HG02973 (cell line): Measurements from ENCODE around the gene TAF8.

Source experiments
- ATAC-seq: cut with Tn5 transposase; IDR thresholded peaks from one replicate; pipeline ENCODE4 v1.9.1; 2021; ENCODE audit warnings: moderate library complexity; ENCODE audit not compliant: unreplicated experiment

TAF8 gene

DNA sequence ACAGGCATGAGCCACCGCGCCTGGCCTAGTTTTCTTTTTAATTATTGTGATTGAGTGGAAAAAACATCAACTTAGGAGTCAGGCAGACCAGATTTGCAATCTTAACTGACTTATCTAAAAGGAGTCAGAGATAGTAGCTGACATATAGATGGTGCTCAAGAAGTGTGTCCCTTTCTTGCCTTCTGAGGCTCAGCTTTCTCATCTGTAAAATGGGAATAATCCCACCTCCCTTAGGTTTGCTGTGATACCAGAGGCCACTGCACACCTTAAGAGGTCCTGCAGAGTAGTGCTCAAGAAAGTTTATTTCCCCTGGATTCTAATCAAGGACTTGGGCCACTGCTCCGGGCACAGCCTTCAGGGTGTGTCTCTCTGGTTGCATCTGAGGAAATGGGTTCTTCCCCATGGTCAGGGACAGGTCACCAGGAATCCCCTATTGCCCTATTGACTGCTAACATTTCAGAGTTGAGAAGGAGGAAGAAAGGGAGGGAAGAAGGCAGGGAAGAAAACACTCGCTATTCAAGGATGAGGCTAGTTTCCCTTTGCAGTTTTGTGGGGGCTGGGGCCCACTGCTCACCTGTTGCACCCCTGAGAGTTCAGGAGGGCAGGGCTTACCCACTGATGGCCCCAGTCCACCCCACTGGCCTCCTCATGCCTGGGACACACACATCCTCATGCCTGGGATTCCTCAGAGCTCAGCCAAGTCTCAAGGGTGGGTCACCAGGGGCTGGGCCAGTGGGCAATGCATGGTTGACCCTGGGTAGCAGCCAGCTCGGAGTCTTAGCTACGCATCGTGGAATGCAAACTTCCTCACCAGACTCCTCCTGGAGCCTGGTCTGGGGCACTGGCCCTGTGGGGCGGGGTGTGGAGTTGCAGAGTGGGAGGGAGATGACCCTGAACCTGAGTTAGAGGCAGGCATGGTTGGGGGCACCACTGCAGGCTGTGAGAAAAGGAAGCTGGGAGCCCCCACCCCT is 70.9 kb downstream of the TAF8 start:
- ATAC-seq: no peak

DNA sequence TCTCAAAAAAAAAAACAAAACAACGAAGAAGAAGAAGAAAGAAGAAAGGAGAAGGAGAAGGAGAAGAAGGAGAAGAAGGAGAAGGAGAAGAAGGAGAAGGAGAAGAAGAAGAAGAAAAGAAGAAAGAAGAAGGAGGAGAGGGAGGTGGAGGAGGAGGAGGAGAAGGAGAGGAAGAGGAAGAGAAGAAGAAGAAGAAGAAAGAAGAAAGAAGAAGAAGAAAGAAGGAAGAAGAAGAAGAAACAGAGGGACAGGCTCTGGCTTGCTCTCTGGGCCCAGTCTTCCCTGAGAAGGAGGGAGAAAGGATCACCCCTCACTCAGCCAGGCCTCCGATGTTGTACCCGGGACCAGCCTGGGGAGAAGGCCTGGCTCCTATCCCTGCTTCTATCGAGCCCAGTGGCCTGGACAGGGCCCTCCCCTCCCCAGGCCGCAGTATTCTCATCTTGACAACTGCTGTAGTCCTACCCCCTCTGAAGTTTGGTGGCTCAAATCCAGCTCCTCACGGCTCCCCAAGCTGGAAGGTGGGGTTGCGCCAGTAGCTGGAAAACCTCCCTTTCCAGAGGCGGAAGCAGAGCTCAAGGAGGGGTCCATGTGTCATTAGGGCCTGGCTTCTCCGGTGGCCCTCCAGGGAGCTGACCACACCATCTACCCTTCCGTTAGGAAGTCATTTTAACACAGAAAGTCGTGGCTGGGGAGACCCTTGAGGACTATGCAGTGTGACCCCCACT is 73.2 kb downstream of the TAF8 start:
- ATAC-seq: no peak

DNA sequence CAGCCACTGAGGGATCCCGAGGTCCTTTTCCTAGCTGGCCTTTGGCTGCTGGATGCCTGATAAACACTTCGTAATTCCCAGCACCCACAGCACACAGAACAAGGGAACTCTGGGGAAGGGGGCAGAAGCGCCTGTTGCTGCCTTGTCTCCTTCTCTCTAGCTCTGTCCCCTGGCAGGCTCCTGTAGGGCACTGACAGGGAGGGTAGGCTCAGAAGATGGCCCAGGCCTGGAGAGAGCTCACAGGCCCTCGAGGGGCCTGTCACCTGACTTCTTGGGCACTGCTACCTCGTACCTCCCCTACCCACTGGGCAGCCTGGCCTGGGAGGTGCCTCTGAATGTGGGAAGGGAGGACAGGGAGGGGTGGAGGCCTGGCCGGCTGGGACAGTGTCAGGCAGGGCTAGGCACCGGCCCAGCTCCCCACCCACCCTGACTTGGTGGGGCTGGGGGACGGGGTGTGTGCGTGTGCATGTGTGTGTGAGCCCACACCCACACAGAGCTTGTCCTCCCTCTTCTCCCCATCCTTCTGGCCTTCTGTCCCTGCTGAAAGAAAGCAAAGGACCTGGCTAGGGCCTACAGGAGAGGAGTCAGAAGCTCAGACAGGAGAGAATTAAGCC is 74.0 kb downstream of the TAF8 start:
- ATAC-seq: no peak

DNA sequence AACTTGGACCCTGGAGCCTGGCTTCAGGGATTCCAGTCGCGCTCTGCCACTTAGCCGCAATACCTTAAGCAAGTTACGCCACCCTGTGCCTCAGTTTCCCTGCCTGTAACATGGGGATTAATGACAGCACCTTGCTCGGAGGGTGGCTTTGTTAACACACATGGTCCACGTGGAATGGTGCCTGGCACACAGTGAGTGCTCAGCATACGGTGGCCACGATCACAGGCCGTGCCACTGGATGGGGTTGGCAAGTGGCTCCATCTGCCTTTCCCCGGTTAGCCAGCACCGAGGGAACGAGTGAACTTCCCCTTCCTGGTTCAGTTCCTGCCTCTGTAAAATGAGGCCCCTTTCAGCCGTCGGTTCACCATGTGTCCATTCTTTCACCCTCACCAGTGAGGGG is 74.9 kb downstream of the TAF8 start:
- ATAC-seq: no peak

DNA sequence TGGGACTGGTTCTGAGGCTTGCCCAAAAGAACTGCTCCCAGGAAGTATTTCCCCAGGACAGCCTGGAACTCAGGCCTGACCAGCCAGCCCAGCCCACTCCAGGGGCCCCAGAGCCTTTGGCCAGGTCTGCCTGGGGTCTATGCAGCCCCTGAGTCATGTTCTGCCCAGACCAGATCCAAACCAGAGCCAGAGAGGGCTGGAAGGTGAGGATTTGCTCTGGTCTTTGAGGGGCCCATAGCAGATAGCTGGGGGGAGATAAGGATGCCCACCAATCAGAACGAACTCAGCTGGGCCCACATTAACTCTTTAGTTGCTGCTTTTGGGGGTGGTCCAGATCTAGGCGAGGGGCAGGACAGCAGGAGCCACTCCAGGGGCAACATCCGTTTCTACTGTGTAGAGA is 75.3 kb downstream of the TAF8 start:
- ATAC-seq: no peak

DNA sequence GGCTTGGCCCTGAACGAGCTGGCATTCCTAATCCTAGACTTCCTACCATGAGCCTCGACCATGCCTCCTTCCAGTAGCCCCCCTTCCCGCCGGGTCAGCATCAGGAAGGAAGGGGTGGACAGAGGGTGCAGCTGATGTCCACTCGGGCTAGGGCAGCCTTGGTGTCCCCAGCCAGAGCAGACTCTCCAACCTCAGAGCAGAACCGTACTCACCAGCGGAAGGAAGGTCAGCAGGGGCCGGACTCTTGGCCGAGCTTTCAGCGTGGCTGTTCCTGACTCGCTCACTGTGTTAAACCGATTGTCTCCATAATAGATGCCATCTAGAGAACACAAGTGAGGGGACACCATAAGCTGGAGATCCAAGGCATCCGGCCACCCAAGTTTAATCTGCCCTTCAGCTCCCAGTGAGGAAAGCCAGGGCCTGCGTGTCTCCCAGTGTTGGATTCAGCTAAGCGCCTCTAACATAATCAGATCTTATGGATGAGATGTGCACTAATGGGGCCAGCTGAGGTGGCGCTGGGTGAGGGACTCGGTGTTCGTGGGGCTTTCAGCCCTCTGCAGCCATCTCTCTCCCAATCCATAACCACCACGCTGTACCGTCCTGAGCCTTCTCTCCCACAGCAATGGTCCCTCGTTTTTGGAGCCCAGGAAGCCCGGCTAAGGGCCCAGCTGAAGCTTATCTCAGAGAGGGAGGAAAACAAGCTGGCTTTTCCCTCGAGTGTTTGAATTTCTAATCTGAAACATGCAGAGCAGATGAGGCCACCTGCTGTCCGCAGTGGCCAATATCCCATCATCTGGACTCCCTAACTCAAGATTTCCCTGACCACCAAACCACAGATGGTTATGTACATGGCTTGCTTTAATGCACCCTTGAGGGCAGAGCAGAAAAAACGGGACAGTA is 78.4 kb downstream of the TAF8 start:
- ATAC-seq: no peak

DNA sequence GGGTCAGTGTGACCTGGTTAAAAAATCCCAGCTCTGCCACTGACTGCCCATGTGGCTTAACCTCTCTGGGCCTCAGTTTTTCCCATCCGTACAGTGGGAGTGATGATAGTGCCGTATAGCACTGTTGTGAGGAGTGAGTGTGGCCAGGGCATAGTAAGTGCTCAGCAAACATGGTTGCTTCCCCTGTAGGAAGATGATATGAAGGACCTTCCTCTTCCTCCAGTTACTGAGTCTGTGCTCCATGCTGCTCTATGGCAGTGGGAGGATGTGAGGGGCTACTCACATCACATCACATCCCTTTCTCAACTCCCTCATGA is 79.0 kb downstream of the TAF8 start:
- ATAC-seq: no peak

DNA sequence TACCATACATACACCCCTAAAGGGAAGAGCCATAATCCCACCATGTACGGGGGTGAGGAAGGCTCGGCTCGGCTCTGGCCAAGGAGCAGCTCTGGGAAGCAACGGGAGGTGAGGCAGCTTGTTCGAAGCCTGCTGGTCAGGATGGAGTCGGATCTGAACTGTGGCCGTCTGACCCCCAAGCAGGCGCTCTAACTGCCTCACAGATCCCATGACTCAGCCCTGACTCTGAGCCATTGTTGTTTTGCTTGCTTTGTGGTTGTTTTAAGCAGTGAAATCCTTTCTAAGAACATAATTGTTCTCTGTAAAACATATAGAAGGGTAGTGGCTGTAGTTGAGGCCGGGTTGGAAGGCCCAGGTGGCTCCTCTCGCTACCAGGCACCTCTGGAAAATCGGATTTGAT is 81.2 kb downstream of the TAF8 start:
- no peak for ATAC-seq

DNA sequence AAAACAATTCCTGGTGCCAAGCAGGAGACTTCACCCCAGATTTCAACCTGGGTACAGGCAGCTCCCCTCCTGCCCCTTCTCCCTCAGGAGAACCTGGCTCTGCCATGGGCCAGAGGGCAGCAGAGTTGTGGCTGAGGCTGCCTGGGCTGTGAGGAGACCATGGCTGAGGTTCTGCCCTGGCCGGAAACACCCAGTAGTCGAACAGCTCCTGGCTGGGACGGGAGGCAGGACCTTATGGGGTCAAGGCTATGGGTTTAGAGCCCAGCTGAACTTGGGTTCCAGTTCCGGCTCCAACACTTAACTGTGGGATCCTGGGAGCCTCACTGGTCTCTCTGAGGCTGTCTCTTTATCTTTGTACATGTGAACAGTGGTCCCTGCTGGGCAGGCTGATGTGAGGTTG is 83.6 kb downstream of the TAF8 start:
- ATAC-seq: no peak

DNA sequence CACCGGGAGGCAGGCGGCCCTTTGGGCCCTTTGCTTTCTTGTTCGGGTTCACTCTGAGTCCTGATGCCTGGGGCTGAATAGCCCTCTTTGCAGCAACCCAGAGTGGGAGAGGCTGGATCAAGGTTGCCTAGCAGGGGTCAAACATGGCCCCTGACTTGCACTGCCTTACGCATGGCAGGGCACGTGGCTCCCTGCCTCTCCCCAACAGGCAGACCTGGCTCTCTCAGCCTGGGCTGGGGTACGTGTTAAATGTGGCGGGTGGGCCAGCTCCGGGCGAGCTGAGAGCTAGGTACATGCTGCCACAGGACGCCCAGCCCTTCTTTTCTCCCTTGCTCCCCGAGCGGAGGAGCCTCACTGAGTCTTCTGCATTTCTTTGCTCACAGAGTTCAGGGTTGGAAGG is 84.8 kb downstream of the TAF8 start:
- ATAC-seq: no peak

DNA sequence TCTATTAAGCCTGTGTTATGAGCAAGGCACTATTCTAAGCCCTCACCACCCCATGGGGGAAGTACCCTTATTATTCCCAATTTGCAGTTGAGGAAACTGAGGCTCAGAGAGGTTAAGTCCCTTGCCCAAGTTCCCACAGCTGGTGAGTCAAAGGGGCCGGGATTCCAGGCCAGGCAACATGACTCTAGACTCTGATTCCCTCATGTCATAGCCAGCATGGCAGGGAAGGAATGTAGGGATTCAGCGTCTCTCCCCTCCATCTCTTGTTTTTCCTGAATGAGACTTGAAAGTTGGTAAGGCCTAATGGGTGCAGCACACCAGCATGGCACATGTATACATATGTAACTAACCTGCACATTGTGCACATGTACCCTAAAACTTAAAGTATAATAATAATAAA is 85.4 kb downstream of the TAF8 start:
- no peak for ATAC-seq

DNA sequence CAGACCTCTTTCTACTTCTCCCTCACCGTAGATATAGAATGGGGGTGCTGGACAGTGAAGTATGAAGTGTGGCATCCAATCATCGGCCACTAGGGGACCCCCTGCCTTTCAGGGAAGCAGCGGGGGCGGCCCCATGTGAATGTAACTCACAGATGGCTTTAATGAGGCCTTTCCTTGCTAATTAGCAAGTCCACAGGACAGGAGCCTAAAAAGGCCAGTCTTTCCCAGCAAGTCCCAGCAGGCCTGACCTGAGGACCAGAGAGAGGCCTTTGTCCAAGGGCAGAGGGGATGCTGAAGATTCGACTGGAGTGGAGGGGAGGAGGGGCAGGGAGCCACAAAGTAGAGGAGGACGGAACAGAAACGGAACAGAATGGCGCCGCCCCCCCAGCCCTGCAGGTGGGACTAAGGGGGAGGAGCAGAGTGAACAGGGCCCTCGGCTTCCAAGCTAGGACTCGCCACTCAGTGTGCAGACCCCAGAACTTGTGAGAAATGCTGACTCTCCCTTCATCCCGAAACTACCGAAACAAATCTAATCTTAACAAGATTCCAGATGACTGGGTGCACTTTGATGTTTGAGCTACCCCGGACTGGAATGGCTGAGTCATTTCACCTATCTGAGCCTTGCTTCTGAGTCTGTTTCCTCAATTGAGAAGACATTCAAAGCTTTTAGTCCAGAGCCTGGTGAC is 86.3 kb downstream of the TAF8 start:
- ATAC-seq: no peak
